Stimulated activated naive CD8-positive, alpha-beta T cell treated with anti-CD3 and anti-CD28 coated beads, Interleukin-15, Interleukin-2, amounts not matched to agents 100 U/mL and 50 U/mL, for 24 hours (primary cell): Measurements from ENCODE around the gene ORMDL2.

Experiments
- ATAC-seq: fragments of 150-1000 bp; cut with Tn5 transposase; one replicate; pipeline ENCODE4 v1.10.0; 2021
- DNase-seq: peaks from one replicate; pipeline ENCODE4 v3.0.0; 2021

The ORMDL2 gene, protein sequence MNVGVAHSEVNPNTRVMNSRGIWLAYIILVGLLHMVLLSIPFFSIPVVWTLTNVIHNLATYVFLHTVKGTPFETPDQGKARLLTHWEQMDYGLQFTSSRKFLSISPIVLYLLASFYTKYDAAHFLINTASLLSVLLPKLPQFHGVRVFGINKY

DNA sequence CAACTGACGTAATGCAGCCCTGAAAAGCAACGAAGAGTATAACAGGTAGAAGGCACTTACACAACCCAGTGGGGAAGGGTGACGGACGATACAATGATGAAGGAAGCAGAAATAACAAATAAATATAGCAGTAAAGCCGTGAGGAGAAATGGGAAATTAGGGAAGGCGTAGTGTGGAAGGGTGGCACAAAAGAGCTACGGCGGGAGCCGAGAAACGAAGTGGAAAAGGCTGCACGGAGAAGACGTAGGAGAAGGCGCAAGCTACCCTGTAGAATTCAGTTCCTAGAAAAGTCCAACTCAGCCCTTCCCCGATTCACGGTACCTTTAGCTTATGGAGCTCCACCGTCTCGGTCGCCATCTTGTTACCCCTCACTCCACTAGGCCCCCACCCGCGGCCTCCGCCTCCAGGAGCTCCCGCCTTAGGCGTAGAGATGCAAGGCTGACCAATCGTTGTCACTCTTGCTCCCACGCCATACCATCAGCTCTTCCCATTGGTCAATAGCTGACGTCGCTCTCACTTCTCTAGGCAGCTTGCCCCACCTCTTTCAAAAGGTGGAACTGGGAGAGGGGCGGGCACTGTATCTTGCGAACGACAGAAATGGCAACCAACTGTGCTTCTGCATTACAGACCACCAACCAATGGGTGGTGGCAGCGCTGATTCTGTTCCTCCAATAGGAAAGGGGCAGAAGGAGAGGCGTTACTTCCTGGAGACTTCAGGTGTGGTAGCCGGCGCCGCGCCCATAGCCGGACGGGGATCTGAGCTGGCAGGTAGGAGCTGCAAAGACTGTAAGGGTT, at the start of gene ORMDL2, which contains the start of gene SARNP:
TSS of gene ORMDL2 (plus strand) at position 697 of the 795 bp plus-strand sequence. CDS start 959 bp downstream, outside the sequence.
TSS of gene SARNP (minus strand) at position 380 of the 795 bp plus-strand sequence. CDS start at position 357, 23 bp downstream.
- DNase-seq = peak; percentile 94
- ATAC-seq = peak; percentile 97

DNA sequence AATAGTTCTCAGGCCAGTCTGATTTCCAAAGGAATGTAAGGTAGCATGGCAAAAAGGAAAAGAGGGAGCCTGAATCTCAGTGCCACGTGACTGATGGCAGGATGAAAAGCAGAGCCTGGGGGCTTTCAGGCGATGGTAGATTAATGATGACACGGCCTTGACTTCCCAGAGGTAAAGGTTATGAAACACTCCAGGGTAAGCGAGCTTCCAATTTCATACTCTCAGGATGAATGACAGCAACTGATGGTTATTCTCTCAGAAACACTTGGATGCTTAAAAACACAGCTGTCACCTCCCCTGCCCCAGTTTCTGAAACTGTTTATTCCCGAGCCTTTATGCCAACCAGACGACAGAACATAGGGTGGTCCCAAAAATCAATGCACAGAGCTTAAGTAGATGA, 46.1 kb upstream of the ORMDL2 start:
- ATAC-seq (no peak), DNase-seq (no peak)

DNA sequence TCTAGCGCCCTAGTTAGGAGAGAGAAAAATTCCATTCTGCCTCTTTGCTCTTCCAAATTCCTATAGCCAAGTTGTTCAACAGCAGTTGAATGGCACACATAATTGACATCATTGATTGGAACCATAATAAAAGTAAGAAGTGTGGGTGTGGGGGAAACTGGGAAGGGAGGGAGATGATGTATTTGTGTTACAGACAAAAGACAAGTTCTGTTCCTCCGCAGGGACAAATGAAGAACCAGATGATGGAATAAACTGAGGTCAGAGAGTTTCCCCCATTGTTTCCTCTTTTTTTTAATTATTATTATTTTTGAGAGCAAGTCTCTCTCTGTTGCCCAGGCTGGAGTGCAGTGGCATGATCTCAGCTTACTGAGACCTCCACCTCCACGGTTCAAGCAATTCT, 40.0 kb upstream of the ORMDL2 start:
- DNase-seq = no peak

DNA sequence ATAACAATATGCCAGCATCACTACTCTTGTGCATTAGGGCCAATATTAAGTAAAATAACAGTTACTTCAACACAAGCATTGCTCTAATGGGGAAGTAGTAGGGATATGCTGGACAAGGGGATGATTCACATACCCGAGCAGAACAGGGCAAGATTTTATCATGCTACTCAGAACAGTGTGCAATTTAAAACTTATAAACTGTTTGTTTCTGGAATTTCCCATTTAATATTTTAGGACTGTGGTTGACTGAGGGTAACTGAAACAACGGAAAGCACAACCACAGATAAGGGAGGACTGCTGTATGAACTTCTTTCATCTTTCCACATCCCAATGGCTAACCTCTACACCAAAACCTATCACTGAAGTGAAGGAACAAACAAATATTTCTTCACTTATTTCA, 37.2 kb upstream of the ORMDL2 start:
- no peak for DNase-seq

More for the DNA sequence above, 40.0 kb upstream of the ORMDL2 start:
- ATAC-seq = no peak

DNA sequence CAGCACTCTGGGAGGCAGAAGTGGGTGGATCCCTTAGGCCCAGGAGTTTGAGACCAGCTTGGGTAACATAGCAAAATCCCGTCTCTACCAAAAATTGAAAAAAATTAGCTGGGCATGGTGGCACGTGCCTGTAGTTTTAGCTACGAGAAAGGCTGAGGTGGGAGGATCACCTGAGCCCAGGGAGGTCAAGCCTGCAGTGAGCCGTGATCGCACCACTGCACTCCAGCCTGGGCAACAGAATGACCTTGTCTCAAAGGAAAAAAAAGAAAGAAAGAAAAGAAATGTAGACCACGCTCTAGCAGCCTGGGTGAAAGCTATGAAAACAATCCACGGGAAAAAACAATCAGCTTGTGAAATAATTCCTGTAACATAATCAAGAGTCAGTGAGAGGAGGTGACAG, 29.3 kb upstream of the ORMDL2 start:
- ATAC-seq = no peak

More for the DNA sequence above, 37.2 kb upstream of the ORMDL2 start:
- no peak for ATAC-seq

DNA sequence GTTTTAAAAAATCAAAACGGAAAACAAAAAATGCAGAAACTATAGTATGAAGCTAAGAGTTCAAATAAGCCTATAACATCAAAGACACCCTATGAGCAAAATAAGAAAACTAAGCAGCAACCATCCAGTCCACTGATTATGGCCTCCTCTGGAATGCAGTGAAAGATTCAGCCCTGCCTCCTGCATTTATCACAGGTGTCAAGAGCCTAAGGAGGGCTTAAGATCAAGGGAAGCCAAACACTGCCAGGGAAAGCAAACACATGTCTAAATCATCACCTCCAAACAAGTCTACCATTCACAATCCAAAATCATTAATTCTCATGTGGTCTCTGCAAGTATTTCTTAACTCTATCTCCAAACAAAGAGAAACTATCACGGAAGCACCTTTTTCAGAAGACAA, 28.7 kb upstream of the ORMDL2 start:
- no peak for DNase-seq
- ATAC-seq = no peak

More for the DNA sequence above, 29.3 kb upstream of the ORMDL2 start:
- no peak for DNase-seq

DNA sequence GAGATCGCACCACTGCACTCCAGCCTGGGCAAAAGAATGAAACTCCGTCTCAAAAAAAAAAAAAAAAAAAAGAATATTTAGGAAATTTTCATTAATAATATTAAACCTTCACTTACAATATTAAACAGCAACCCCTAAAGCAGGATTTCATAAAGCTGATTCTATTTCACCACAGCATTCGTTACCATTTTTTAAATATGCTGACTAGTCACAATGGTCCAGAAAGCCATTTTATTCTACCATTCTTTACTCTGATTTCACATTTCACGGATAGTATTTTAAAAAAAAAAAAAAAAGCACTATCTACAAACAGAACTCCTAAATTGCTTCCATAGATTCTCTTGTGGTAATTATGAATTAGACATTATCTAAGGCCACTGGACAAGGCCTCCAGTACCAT, 27.9 kb upstream of the ORMDL2 start:
- no peak for DNase-seq
- ATAC-seq = no peak

DNA sequence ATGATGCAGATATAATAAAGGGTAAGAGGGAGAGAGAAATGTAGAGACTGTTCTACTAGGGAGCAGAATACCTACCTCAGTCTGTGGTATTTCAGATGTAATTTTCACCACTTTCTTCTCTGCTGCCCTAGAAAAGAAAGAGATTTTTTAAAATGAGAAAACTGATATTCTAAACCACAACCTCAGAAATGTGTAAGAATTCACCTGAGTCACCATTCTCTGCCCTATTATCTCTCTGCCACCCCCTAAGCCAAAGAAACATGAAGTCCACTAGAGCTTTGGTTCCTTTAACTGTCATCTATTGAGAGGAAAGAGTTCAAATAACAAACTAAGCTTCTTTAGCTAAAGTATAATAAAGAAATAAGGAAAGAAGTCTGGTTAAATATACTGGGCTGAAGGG, 21.9 kb upstream of the ORMDL2 start:
- DNase-seq = no peak
- ATAC-seq = no peak

DNA sequence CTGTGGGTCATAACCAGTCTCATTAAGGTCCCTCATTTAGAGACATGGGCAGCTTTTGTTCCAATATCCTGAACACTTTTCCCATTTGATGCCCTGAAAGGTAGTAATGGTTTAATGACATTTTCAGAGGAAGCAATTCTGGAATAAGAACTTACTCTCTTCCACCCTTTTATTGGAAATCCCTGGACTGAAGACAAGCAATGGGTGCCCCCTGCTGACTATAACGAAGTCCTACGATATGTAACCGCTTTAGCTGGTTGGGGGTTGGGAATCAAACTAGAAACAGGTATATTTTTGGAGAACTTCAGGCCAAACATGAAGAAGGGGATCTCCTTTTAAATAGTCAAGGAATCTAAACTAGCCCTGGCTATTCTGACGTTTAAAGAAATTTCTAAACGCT, 20.8 kb upstream of the ORMDL2 start:
- DNase-seq (no peak), ATAC-seq (no peak)

DNA sequence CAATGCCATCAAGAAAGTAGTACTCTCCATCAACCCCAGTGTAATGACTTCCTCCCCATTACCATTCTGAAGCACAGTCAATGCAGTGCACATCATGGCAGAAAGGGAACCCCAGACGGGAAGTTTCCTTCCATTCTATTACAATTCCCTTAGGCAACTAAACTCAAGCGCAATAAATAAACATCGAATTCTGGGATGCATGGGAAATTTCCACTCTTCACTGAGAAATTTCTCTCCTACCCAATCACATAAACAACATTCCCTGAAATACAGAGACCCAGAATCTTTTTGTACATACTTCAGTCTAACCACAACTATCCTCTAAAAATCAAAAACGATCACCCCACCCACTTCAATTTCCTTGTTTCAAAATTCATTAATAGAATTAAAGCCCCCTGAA, 20.3 kb upstream of the ORMDL2 start:
- DNase-seq = no peak
- no peak for ATAC-seq

DNA sequence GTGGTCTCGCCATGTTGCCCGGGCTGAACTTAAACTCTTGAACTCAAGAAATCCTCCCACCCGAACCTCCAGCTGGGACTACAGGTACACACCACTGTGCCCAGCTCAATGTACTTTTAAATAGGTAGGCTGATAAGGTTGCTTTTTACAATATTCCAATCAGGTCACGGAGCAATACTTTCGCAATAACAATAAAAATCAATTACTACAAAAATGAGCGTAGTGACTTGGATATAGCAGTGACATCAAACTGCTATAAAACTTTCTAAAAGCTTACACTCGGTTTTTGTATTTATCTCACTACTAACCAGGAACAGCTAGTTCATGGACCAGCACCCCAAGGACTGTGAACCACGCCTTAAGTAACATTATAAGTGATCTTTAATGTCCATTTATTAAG, 10.9 kb upstream of the ORMDL2 start:
- no peak for ATAC-seq
- no peak for DNase-seq

DNA sequence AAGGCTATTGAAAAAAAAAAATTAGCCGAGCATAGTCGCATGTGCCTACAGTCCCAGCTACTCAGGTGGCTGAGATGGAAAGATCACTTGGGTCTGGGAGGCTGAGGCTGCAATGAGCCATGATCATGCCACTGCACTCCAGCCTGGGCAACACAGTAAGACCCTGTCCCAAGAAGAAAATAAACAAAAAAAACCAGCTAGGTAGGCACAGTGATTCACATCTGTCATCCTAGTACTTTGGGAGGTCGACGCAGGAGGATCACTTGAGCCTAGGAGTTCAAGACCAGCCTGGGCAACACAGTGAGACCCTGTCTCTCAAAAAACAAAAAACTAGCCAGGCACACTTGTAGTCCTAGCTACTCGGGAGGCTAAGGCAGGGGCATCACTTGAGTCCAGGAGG, 8.6 kb upstream of the ORMDL2 start:
- DNase-seq (no peak), ATAC-seq (no peak)

DNA sequence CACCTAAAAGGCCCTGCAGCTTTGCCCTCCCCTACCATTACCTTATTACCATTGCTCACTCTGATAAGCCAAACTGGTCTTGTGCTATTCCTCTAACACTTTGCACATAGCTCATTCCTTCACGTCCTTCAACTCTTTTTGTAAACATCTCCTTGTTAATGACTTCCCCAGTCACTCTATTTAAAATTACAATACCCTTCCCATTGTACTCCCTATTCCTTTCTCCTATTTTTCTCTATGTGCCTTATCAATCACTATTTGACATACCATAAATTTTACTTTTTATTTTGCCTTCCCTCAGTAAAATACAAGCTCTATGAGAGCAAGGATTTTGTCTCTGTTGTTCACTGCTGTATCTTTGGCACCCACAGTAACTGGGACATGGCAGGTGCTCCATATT, 5.8 kb upstream of the ORMDL2 start:
- ATAC-seq (no peak), DNase-seq (no peak)

DNA sequence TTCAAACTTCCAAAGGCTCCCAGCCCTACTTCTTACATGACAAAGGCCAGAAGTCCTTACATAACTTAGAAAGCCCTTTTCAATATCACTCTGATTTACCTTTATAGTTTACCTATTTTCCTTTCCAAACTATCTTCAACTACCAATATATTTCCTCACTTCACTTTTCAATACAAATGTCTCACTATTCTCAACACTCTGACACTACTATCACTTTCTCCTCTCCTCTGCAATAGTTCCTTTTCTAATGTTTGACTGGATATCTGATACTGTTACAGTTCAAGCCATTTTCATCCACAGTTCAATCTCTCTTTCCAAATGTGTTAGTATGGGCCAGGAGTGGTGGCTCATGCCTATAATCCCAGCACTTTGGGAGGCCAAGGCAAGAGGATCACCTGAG, 3.6 kb upstream of the ORMDL2 start:
- ATAC-seq (no peak), DNase-seq (no peak)

DNA sequence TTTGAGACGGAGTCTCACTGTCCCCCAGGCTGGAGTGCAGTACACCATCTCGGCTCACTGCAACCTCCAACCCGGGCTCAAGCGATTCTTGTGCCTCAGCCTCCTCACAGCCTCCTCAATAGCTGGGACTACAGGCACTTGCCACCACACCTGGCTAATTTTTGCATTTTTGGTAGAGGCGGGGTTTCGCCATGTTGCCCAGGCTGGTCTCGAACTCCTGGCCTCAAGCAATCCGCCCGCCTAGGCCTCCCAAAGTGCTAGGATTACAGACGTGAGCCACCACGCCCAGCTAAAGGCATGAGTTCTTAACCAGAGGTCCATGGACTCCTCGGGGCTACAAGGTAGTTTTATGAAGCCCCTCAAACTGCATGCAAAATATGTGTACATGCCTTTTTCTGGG, 2.4 kb upstream of the ORMDL2 start:
- ATAC-seq (no peak), DNase-seq (no peak)

DNA sequence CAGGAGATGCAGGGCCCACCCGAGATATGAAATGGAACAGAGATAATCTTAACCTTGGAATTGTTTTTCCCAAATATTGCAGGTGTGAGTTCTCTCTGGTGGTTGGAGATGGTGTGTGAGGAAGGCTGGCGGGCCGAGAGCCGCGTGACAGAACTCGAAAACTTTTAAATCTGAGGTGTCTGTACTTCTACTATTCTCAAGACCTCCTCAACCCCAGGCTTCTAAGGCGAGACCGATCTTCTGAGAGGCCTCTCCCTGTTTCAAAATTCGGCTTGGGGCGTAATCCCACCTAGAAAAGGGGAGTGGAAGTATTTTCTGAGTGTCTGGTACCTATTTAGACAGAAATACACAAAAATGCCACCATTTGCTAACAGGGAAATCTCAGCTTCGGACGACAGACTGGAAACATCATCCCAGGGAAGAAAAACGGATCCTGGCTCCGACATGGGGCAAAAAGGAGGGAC, 928 bp upstream of the ORMDL2 start:
- DNase-seq = no peak
- no peak for ATAC-seq

DNA sequence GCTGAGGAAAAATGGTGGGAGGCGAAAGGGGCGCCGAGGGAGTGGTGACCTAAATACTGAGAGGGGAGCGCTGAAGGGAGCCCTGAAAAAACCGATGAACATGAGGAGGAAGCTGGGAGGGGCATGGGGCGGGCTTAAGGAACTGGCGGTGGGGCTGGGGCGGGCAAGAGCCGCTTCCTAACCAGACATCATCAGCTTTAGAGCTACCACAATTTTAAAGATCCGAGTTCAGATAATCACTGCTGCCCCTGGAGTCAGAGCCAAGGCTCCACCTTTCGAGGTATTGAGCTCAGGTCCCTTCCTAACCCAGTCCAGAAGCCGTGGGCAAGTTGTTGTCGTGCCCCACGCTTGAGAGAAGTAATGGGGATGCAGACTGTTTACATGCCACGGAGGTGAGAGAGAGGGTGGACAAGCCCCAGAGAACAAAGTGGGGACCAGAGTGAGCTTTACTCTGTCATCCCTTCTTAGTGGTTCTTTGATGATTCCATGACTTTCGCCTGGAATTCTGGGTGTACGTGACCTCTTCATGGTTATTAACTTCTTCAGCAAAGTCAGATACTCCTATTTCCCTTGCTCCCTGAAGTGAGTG, 393 bp downstream of the ORMDL2 start:
- ATAC-seq (peak; percentile 47), DNase-seq (no peak)

DNA sequence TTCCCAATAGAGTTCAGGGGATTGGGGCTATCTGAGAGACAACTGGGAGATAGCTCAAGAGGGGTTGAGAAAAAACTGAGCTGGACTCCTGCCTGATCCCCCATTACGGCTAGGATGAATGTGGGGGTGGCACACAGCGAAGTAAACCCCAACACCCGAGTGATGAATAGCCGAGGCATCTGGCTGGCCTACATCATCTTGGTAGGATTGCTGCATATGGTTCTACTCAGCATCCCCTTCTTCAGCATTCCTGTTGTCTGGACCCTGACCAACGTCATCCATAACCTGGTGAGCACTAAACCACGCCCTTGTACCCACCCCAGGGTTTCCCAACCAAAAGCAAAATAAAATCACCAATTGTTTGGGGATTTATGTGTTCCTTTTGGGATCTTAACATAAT, 1.0 kb downstream of the ORMDL2 start:
- ATAC-seq (no peak), DNase-seq (no peak)

DNA sequence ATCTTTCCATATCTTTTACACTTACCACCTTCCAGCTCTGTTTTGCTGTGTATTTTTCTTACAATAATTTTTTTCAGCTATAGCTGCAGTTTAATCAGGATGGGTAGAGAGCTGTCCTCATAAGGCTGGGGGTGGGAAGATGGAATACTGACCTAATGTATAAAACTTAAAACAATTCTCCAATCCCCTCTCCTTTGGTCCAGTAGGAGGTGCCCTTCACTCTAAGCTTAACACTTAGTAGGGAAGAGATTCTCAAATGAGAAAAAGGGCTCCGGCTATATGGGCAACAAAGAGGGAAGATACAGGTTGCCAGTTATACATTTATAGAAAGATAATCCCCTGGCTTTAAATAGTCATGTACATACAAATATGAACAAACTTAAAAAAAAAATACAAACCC, 2.8 kb downstream of the ORMDL2 start:
- ATAC-seq (no peak), DNase-seq (no peak)

DNA sequence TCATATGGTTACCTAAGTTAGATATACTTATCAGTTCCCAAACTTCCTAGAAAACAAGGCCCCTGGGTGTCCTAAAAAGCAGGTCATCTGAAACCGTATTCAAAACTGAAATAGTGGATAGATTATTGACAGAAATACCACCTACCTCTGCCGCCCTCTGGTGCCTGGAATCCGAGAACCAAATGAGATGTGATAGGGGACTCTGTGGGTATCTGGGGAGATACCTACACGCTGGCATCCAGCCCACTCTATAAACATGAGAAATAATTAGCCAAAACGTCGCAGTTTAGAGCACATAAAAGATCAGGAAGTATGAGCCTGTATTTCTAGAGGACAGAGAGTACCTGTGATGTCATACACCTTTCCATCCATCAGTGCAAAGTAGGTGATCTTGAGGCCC, 4.4 kb downstream of the ORMDL2 start:
- DNase-seq (no peak), ATAC-seq (no peak)

DNA sequence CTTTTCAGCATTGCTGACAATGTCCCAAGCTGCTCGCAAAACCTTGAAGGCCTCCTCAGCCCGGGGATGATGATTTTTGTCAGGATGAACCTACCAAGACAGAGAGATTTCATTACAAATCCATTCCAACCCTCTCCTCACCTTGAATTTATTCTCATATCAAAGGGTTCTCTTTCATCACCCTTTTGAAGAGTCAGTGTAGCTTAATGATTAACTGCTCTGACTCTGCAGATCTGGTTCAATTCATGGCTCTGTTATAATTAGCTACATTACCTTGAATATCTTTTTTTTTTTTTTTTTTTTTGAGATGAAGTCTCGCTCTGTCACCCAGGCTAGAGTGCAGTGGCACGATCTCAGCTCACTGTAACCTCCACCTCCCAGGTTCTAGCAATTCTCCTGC, 5.6 kb downstream of the ORMDL2 start:
- no peak for ATAC-seq
- DNase-seq = no peak

DNA sequence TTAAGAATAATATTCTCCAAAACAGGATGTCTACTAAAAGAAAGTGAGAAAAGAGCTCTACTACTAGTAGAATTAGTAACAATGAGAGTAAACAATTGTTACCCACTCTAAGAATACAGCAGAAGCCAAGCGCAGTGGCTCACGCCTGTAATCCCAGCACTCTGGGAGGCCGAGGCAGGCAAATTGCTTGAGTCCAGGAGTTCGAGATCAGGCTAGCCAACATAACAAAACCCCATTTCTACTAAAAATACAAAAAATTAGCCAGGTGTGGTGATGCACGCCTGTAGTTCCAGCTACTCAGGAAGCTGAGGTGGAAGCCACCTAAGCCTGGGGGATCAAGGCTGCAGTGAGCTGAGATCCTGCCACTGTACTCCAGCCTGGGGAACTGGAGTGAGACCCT, 6.9 kb downstream of the ORMDL2 start:
- ATAC-seq = no peak

DNA sequence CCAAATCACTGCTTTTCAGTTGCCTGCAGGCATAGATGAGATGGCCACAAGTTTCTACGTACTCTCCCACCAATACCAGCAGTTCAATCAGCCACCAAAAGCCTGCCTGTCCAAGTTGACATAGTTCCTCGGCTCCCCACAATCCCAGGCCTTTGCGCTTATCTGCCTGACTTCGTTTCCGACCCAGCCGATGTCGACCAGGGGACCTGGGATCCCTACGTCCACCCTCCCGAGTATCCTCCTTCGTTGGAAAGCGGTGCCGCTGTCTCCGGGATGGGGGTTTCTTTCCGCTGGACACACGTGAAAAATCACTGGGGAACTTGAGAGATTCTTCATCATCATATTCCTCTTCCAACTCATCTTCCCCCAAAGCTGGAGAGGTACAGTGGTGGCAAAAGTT, 10.0 kb downstream of the ORMDL2 start:
- DNase-seq (no peak), ATAC-seq (no peak)

More for the DNA sequence above, 6.9 kb downstream of the ORMDL2 start:
- DNase-seq = no peak
